Bone marrow (tissue), 2 donors: ENCODE measurements around the gene VIPR2.
"Not testable (repeated sequence)": the region's sequence is repeated elsewhere in the genome, so short reads cannot be mapped to it uniquely, and the experiment has no call there.

ENCODE experiments used
- DNase-seq, 2 donors: peaks; one replicate each; lab custom pipeline; 2025; lab: John Stamatoyannopoulos, UW

VIPR2 gene

GRCh38 chr7:158988302-158988862 lies 156.3 kb downstream of the VIPR2 start:
- no peak for DNase-seq

- DNase-seq = no peak
Measured at GRCh38 chr7:158987691-158988090, 157.0 kb downstream of the VIPR2 start.

GRCh38 chr7:158985583-158985982 lies 159.1 kb downstream of the VIPR2 start:
- no peak for DNase-seq

GRCh38 chr7:158984007-158984406 lies 160.7 kb downstream of the VIPR2 start:
- not testable (repeated sequence) for DNase-seq

- not testable (repeated sequence) for DNase-seq
Measured at GRCh38 chr7:158982080-158982479, 162.6 kb downstream of the VIPR2 start.

- DNase-seq = no peak
Measured at GRCh38 chr7:158979635-158980351, 164.9 kb downstream of the VIPR2 start.

GRCh38 chr7:158979023-158979529 lies 165.6 kb downstream of the VIPR2 start:
- DNase-seq = no peak
